ENCODE results near the gene ZCCHC9.

DNA sequence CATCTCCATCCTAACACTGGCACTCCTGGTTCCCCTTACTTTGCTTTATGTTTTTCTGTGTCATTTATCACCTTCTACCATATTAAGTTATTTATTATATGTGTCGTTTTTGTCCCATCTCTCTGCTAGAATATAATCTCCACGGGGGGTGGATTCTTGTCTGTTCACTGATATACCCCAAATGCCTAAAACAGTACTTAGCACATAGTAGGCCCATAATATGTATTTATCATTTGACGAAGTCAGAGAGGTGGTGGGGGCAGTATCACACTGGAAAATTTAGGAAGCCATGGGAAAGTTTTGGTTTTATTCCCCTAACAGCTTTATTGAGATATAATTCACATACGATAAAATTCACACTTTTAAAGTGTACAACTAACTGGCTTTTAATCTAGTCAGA is 14.4 kb downstream of the ZCCHC9 start:
- TF ChIP-seq, protein P1, sequence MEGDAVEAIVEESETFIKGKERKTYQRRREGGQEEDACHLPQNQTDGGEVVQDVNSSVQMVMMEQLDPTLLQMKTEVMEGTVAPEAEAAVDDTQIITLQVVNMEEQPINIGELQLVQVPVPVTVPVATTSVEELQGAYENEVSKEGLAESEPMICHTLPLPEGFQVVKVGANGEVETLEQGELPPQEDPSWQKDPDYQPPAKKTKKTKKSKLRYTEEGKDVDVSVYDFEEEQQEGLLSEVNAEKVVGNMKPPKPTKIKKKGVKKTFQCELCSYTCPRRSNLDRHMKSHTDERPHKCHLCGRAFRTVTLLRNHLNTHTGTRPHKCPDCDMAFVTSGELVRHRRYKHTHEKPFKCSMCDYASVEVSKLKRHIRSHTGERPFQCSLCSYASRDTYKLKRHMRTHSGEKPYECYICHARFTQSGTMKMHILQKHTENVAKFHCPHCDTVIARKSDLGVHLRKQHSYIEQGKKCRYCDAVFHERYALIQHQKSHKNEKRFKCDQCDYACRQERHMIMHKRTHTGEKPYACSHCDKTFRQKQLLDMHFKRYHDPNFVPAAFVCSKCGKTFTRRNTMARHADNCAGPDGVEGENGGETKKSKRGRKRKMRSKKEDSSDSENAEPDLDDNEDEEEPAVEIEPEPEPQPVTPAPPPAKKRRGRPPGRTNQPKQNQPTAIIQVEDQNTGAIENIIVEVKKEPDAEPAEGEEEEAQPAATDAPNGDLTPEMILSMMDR (conservative IDR thresholded peaks at IDR 0.05; ENCODE audit: low read depth, low read length): no peak
- TF ChIP-seq EZH2 (IDR thresholded peaks at IDR 0.05; ENCODE audit: borderline replicate concordance, low read depth, low read length, poor library complexity, severe bottlenecking): no peak
